Measurements from ENCODE around the gene FBL.

GRCh38 chr19:39796000-39796498 is 50.1 kb downstream of the FBL start:
- TF ChIP-seq CTCF (IDR thresholded peaks at IDR 0.05) (no peak), POLR2AphosphoS5 (IDR thresholded peaks at IDR 0.05; ENCODE audit: low read depth, low read length) (no peak), REST (IDR thresholded peaks at IDR 0.05; ENCODE audit: insufficient read depth in 1 of 2, low read depth in 2 of 2, low read length in 1 of 2) (no peak), SIN3A (IDR thresholded peaks at IDR 0.05; ENCODE audit: borderline replicate concordance, insufficient read depth, low read depth, low read length) (no peak), TCF7L2 (IDR thresholded peaks at IDR 0.05; ENCODE audit: low read depth, low read length) (no peak)

All from Panc1 (cell line).